ENCODE measurements around the gene MUC2. TPM values are rescaled to one million over a fixed set of nuclear protein-coding genes. Genes with fewer than 3 reads are reported as not detected.

Gene MUC2
- total RNA-seq, 2 experiments from 2014 or later, result not detected

DNA sequence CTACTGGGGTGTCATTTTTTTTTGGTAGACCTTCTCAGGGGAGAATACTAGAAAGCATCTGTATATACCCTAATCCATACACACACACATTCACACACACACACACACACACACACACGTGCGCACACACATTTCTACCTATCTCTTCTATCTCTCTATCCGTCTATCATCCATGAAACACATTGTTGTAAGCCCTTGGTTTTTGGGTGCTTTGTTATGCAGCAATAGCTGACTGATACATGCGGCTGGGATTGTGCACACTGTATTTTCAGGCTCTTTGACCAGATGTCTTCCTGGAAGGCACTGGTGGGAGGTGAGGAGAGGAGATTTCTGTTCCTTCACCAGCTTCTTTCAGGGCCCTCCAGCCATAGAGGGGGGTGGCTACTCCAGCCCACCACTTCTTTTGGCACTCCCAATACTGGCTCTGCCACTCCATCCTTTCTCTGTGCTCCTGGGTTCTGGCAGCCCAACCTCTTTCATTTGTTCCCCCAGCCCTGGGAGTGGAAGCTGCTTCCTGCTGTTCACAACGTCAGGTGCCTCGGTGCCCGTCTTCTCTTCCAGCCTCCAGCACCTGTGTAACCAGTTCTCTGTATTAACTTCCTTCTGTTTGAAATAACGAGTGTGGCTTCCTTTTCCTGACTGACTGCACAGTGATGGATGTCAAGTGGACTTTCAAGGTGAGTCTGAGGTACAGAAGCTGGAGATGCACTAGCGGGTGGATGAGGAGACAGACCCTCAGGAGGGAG, 12.4 kb upstream of the MUC2 start:
- Histone ChIP-seq H4K20me1 (ENCODE audit: insufficient read depth, low read length) (no peaks in the 10 kb centered on the region), H3K9me2 (ENCODE audit: insufficient read depth, low read length) (no peaks in the 10 kb centered on the region), H3K4me1 (ENCODE audit: insufficient read depth, low read length, poor library complexity, severe bottlenecking) (no peaks in the 10 kb centered on the region), H3K27ac (ENCODE audit: low read depth, low read length, poor library complexity, severe bottlenecking) (no peak overlapping the region), H3K36me3 (ENCODE audit: insufficient read depth, low read length) (no peaks in the 10 kb centered on the region), H2AFZ (ENCODE audit: low read length) (no peak overlapping the region), H3K4me3 (ENCODE audit: low read depth, low read length, poor library complexity, severe bottlenecking) (no peak overlapping the region), H3K79me2 (ENCODE audit: insufficient read depth, low read depth, low read length) (no peaks in the 10 kb centered on the region), H3K4me2 (ENCODE audit: low read length) (no peak overlapping the region), H3K9me3 (ENCODE audit: low read length) (no peaks in the 10 kb centered on the region)
- DNase-seq (ENCODE audit: low spot score), result no peak
- POLR2A ChIA-PET, result no interaction called here
- intact Hi-C loops (cut with micrococcal nuclease; ENCODE audit: unreplicated experiment), result no loop called here
- BruUV-seq (replicated peaks), result no TSS peak
- TF ChIP-seq, protein P1, sequence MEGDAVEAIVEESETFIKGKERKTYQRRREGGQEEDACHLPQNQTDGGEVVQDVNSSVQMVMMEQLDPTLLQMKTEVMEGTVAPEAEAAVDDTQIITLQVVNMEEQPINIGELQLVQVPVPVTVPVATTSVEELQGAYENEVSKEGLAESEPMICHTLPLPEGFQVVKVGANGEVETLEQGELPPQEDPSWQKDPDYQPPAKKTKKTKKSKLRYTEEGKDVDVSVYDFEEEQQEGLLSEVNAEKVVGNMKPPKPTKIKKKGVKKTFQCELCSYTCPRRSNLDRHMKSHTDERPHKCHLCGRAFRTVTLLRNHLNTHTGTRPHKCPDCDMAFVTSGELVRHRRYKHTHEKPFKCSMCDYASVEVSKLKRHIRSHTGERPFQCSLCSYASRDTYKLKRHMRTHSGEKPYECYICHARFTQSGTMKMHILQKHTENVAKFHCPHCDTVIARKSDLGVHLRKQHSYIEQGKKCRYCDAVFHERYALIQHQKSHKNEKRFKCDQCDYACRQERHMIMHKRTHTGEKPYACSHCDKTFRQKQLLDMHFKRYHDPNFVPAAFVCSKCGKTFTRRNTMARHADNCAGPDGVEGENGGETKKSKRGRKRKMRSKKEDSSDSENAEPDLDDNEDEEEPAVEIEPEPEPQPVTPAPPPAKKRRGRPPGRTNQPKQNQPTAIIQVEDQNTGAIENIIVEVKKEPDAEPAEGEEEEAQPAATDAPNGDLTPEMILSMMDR (conservative IDR thresholded peaks at IDR 0.05; ENCODE audit: low read length), result no peak
- TF ChIP-seq EZH2phosphoT487 (IDR thresholded peaks at IDR 0.05; ENCODE audit: borderline replicate concordance, low read depth, low read length), result no peak
- CTCF ChIA-PET (ENCODE audit: unreplicated experiment), result no interaction called here

DNA sequence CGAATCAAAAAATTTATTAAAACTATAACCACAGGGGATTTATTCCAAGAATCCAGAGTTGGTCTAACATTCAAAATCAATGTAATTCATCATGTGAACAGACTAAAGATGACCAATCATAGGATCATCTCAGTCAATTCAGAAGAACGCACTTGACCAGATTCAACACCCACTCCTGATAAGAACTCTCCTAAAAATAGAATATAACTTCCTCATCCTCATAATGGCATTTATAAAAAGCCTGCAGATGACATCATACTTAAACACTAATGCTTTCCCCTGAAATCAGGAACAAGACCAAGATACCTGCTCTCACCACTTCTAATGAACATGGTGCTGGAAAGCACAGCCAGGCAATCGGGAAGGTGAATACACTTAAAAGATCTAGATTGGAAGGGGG, 10.5 kb upstream of the MUC2 start:
- POLR2A ChIA-PET, result no interaction called here
- CTCF ChIA-PET (ENCODE audit: unreplicated experiment), result no interaction called here
- intact Hi-C loops (cut with micrococcal nuclease; ENCODE audit: unreplicated experiment), result no loop called here
- no peaks in the 10 kb centered on the region for H3K9me3 ChIP-seq (ENCODE audit: low read length)
- no peak overlapping the region for H2AFZ ChIP-seq (ENCODE audit: low read length)
- no peak for DNase-seq (ENCODE audit: low spot score)
- no peaks in the 10 kb centered on the region for H4K20me1 ChIP-seq (ENCODE audit: insufficient read depth, low read length)
- no peaks in the 10 kb centered on the region for H3K4me1 ChIP-seq (ENCODE audit: insufficient read depth, low read length, poor library complexity, severe bottlenecking)
- H3K79me2 ChIP-seq (ENCODE audit: insufficient read depth, low read depth, low read length), result no peaks in the 10 kb centered on the region
- TF ChIP-seq, protein P1 (conservative IDR thresholded peaks at IDR 0.05; ENCODE audit: low read length), result no peak
- no peak for TF ChIP-seq EZH2phosphoT487 (IDR thresholded peaks at IDR 0.05; ENCODE audit: borderline replicate concordance, low read depth, low read length)
- H3K36me3 ChIP-seq (ENCODE audit: insufficient read depth, low read length), result no peaks in the 10 kb centered on the region
- H3K9me2 ChIP-seq (ENCODE audit: insufficient read depth, low read length), result no peaks in the 10 kb centered on the region
- no peak overlapping the region for H3K4me3 ChIP-seq (ENCODE audit: low read depth, low read length, poor library complexity, severe bottlenecking)
- H3K27ac ChIP-seq (ENCODE audit: low read depth, low read length, poor library complexity, severe bottlenecking), result no peak overlapping the region
- no TSS peak for BruUV-seq (replicated peaks)
- H3K4me2 ChIP-seq (ENCODE audit: low read length), result no peak overlapping the region

DNA sequence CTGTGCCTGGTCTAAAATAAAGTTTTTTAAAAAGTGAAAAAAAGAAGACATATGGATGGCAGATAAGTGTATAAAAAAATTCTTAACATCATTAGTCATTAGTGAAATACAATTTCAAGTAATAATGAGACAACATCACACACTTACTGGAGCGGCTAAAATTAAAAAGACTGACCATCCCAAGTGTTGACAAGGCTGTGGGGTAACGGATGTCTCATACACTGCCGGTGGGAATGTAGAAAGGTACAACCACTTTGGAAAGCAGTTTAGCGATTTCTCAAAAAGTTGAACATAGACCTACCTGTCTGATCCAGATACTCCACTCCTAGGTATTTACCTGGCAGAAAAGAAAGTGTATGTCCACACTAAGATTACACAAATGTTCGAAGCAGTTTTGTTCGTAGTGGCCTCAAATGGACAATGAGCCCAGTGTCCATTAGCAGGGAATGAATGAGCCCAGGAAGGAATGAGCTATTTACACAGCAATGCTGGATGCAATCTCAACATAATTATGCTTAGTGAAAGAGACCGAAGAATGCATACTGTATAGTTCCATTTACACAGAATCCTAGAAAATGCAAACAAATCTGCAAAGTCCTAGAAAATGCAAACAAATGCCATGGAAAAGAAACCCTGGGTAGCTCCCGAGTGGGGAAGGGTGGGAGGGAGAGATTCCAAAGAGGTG, 6.7 kb upstream of the MUC2 start:
- intact Hi-C loops (cut with micrococcal nuclease; ENCODE audit: unreplicated experiment), result no loop called here
- no peaks in the 10 kb centered on the region for H3K4me1 ChIP-seq (ENCODE audit: insufficient read depth, low read length, poor library complexity, severe bottlenecking)

More for the DNA sequence above, 6.7 kb upstream of the MUC2 start:
- TF ChIP-seq, protein P1 (conservative IDR thresholded peaks at IDR 0.05; ENCODE audit: low read length), result no peak
- TF ChIP-seq EZH2phosphoT487 (IDR thresholded peaks at IDR 0.05; ENCODE audit: borderline replicate concordance, low read depth, low read length), result no peak
- Histone ChIP-seq H3K9me3 (ENCODE audit: low read length) (no peaks in the 10 kb centered on the region), H2AFZ (ENCODE audit: low read length) (no peak overlapping the region), H3K36me3 (ENCODE audit: insufficient read depth, low read length) (no peaks in the 10 kb centered on the region), H3K79me2 (ENCODE audit: insufficient read depth, low read depth, low read length) (no peaks in the 10 kb centered on the region), H3K9me2 (ENCODE audit: insufficient read depth, low read length) (no peaks in the 10 kb centered on the region), H3K4me2 (ENCODE audit: low read length) (no peak overlapping the region), H3K4me3 (ENCODE audit: low read depth, low read length, poor library complexity, severe bottlenecking) (no peak overlapping the region), H3K27ac (ENCODE audit: low read depth, low read length, poor library complexity, severe bottlenecking) (no peak overlapping the region), H4K20me1 (ENCODE audit: insufficient read depth, low read length) (no peaks in the 10 kb centered on the region)
- DNase-seq (ENCODE audit: low spot score), result no peak
- POLR2A ChIA-PET, result no interaction called here
- CTCF ChIA-PET (ENCODE audit: unreplicated experiment), result no interaction called here
- no TSS peak for BruUV-seq (replicated peaks)
